NOMO-1 (cell line): ENCODE measurements around the gene ANXA4.

Experiments used
- DNase-seq, 2 experiments: peaks; one replicate each; lab custom pipeline; 2025; ENCODE audit not compliant: unreplicated experiment in 2 of 2; lab: John Stamatoyannopoulos, UW

ANXA4 gene

DNA sequence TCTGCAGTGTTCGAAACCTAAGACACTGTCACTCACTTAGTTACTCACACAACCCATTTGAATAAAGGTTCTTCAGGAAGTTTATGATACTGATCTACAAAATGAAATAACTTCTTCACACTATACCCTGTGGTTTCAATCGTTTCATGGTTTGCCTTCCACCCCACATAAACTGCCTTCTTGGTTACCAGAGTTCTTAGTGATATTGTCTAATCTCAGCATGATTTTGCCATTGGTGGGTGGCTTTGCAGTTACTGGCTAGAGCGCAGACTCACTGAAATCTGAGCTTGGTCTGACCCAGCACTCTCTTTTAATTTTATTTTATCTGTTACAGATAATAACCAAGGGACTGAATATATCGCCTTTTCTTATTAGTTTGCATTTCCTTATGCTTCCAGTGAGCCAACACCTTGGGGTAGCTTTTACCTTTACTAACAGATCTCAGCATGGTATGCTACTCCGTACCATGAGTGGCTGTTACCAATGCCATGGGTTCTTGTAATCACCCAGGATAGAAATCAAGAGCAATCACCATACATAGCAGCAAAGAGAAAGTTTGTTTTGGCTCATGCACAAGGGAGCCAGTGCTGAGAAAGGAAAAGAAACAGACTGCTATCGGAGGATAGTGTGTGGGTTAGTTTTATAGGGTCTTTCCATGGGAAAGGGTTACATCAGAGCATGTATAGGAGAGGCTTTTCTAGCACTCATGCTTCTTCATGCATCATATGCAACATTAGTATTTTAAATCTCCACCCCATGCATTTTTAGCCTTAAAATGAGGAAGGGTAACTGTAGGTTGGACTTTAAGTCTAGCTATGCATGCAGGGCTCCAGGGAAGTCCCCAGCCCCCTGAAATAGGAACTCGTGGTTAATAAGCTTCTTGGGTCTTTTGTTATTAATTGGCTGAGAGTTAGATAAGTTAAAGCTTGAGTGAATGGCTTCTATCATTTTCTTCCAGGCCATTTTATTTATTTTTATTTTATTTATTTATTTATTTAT, 33.3 kb downstream of the ANXA4 start:
- DNase-seq: no peak

GRCh38 chr2:69776886-69777785, 35.2 kb downstream of the ANXA4 start:
- no peak for DNase-seq

- no peak for DNase-seq
Observed at GRCh38 chr2:69777786-69778105, 35.8 kb downstream of the ANXA4 start.

DNA sequence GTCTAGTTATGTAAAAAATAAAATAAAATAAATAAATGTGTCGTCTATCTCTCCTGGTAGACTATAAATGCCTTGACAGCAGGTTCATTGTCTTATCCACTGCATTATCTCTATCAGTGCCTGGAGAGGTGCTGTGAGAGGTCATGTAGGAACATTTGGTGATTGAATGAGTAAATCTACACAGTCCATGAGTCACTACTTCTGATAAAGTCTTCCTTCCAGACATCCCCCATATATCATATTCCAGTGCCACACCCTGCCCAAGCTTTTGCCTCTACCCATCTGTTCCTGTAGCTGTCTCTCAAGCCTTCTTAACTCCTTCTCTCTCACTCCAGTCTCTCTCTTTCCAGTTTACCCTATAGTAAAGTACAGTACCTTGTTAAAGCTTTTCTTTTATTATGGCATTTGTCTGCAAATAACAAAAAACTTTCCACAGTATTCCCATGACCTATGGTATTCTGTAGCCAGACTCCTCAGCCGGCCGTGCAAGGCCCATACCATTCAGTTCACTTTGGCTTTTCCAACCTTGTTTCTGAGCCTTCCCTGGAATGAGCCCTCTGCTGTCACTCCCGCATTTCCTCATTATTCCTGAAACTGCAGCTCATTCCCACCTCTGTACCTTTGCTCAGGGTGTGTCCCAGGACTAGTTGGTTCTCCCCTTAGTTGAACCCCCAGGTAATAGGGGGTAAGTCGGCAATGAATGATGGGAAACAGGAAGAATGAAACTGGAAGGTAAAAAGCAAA, 37.5 kb downstream of the ANXA4 start:
- DNase-seq: no peak

GRCh38 chr2:69780921-69781320, 39.0 kb downstream of the ANXA4 start:
- no peak for DNase-seq

DNA sequence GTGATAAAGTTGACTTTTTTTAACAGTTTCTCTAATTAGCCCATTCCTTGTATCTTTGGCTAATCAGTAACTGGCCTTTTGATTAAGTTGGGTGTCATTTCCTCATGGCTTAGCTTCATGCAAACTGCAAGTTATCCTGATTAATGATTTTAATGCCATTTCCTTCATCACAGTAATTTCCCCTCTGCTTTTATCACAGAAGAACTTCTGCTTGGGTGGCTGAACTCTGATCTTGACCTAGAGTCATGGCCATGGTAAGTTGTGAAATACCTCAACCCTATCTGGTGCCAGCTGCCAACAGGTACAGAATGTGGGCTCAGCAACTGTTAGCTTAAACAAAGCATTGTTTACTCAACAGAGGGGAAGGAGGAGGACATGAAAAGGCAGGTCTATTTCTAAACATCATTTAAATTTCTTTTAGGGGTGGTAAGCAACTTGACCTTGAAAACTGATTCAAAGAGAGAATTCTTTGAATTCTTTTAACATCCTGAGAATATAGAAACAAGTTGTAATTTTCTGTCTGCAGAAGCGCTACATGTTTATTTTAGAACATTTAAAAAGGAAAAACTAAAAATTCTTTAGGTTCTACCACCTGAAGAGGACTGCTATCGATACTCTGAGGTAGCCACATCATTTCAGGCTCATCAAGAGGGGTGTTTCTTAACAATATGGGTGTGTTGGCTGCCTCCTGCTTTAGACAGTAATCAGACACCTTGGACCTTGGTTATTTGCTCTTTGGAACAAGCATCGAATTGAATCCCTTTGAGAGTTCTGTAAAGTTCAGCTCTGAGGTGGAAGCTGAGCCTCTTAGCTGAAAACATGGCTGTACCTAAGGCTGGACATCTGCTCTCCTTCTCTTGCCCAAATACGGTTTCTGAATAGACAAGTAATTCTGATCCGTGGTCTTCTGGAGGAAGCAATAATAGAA, 39.7 kb downstream of the ANXA4 start:
- peak in 1 of 2 experiments; percentile 21 for DNase-seq

DNA sequence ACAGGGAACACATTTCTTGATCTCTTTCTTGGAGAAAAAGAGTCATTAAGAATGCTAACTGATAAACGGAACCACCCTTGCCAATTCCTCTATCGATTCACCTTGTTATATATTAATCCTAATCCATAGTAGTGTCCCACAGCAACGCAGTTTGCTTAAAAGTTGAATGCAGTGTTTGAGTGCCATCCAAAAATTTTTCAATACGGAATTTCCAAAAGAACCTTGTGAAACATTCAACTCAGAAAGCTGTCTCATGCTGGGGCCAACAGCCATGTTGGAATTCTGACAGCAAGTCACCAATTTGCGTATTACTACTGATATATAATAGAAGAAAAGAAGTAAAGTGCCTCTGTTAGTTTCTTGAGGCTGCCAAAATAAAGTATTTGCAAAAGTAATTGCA, 42.3 kb downstream of the ANXA4 start:
- no peak for DNase-seq

GRCh38 chr2:69785358-69785757, 43.4 kb downstream of the ANXA4 start:
- DNase-seq: no peak

DNA sequence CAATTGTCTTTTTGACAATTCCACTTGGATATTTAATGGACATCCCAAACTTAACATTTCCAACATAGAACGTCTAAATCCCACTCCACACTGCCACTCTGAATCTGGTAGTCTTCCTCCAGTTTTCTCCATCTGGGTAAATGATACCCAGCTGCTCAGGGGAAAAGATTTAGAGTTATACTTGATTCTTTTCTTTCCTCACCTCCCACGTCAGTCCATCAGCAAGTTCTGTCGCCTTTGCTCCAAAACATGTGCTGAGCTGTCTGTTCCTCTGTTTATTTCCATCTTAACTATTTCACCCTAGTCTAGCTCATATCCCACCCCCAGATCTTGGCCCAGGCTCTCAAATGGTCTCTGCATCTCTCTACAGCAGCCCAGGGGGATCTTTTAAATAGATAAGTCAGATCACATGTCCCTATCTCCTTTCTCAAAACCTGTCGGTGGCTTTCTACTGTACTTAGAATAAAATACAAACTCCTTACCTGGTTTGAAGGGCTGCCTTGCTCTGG, 44.2 kb downstream of the ANXA4 start:
- DNase-seq: no peak

GRCh38 chr2:69789175-69789721, 47.3 kb downstream of the ANXA4 start:
- no peak for DNase-seq

DNA sequence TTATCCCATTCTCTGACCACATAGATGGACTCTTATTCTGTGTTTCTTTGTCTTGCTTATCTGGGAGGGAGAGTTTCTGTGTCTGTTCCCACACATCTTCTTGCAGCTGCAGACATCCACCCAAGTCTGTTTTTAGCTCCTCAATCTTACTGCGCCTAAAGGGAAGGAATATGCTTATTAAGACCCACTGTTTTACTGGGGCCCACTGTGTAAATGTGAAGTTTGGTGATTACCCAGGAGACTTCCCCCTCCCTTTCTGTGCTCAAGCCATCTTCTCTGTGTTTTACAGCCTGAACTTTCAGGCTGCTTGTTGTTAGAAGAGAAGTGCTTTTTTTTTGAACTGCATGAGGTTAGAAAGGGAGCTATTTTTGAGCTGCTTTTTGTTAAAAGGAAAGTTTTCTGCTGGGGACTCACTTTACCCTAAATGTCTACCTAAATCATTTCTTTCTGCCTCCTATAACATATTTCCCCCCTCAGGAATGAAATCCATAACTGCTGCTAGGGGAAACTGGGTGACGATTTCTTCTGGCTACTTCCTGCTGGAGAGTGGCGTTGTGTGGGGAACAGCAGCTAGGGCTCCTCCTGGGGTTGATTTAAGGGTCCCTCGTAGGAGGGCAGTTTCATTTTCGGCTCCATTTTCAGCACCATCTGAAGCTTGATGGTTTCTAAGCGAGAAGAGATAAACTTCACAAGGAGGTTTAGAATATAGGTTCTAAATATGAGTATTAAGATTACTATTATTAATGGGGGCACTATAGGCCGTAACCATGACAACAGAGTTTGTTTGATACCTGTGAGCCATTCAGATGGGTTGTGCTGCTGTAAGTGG, 48.1 kb downstream of the ANXA4 start:
- DNase-seq: no peak

- no peak for DNase-seq
Observed at GRCh38 chr2:69790601-69790959, 48.6 kb downstream of the ANXA4 start.

DNA sequence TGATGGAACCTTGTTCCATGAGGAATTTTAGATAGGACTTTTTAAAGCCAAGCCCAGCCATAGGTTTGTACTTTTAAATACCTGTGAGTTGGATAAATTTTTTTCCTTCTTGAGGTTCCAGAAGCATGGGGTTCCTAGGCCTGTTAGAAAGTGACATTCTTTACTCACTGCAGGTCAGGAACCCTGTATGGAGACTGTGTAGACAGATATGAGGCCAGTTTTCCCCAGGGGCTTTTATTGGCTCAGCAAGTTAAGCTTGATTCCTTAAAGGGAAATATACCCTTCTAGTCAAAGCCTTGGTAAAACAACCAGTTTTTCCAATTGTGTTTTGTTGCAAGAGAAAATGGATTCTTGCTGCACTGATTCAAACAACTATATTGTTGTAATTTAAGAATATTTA, 49.1 kb downstream of the ANXA4 start:
- DNase-seq: no peak

- no peak for DNase-seq
Observed at GRCh38 chr2:69796174-69796573, 54.2 kb downstream of the ANXA4 start.

DNA sequence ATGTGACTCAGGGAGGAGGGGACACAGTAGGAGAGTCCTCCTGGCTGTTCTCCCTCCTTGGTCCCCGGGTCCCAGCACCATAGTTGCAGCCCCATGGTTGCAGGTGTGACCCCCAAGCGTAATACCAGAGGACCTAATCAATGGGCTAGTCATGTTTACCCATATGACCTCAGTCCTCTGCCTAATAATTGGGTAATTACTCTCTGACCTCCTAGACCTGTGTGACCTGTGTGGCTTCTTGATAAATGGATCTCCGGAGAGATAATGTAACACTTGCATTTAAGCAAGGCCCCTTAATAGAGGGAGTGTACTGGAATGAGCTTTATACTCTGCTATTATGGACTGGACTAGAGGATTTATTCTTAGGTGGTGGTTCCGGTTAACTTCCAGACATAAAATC, 55.3 kb downstream of the ANXA4 start:
- no peak for DNase-seq

DNA sequence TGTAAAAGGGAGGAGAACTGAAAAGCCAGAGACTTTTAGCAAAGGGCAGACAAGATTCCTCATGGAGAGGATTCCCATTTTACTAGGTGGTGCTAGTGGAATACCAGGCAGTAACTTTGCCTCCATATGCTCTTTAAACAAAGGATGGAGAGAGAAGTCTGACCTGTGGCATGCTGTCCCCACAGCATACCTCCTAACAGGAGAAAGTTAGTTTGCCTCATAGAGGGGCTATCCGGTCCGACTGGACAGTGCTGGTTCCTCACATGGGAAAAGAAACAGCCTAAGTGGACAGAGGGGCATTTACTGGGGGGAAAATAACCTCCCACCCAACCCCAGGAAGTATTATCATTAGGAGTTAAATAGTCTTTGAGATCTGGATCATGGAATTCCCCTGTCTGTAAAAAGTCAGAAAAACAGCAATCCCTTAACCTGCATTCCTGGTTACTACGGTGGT, 55.9 kb downstream of the ANXA4 start:
- DNase-seq: no peak

DNA sequence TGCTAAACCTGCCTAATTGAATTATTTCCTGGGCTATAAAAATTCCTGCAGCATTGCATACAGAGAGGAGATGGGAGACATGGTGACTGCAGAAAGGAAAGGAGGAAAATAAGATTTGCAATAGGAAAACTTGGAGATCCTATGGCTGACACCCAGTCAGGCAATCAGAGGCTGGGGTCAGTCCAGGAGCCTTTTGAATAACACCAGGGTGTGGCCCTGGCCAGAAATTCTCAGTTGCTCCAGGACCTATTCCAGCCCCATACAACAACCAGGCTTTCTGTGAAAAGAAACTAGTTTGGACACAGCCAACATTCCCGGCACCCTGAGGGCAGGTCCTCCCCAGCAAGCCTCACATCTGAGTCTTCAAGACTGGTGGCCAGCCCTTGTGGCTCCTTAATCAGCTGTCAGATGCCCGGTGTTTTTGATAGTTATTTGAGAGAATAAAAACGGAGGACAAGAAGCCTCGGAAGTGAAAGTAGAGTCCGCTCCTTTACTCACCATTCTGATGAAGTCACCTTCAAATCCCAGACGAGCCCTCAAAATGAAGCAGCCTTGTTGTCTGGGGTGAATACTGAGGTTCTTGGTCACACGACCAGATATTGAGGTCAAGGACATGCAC, 56.5 kb downstream of the ANXA4 start:
- no peak for DNase-seq

- no peak for DNase-seq
Observed at GRCh38 chr2:69798909-69799526, 57.1 kb downstream of the ANXA4 start.
